GM18520 (cell line): Measurements from ENCODE around the gene BAIAP2L2.
"Not testable (repeated sequence)": the region's sequence is repeated elsewhere in the genome, so short reads cannot be mapped to it uniquely, and the experiment has no call there.

Experiments
- ATAC-seq: cut with Tn5 transposase; IDR thresholded peaks from one replicate; pipeline ENCODE4 v1.9.1; 2021; ENCODE audit not compliant: unreplicated experiment

Gene BAIAP2L2

GRCh38 chr22:38041760-38042487, 68.6 kb downstream of the BAIAP2L2 start:
- no peak for ATAC-seq

GRCh38 chr22:38040953-38041759, 69.3 kb downstream of the BAIAP2L2 start:
- no peak for ATAC-seq

- ATAC-seq = no peak
Observed at GRCh38 chr22:38038890-38039812, 71.3 kb downstream of the BAIAP2L2 start.

DNA sequence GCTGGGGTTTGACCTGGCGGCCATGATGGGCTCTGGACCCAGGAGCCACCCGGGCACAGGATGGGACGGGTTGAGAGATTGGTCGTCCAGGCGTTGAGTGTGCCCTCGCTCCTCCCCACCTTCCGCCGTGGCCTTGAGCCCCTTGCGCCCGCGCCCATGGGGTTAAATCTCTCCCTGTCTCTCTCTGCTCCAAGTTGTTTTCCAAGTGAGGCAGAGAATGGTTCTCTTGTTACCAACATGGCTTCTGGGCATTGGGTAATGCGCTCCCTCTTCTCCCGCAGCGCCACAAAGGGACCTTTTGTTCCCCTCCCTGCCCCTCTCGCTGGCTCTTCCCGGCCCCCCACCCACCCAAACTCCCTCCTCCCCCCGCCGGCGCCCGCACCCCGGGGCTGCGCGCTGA, 72.1 kb downstream of the BAIAP2L2 start:
- ATAC-seq = no peak

DNA sequence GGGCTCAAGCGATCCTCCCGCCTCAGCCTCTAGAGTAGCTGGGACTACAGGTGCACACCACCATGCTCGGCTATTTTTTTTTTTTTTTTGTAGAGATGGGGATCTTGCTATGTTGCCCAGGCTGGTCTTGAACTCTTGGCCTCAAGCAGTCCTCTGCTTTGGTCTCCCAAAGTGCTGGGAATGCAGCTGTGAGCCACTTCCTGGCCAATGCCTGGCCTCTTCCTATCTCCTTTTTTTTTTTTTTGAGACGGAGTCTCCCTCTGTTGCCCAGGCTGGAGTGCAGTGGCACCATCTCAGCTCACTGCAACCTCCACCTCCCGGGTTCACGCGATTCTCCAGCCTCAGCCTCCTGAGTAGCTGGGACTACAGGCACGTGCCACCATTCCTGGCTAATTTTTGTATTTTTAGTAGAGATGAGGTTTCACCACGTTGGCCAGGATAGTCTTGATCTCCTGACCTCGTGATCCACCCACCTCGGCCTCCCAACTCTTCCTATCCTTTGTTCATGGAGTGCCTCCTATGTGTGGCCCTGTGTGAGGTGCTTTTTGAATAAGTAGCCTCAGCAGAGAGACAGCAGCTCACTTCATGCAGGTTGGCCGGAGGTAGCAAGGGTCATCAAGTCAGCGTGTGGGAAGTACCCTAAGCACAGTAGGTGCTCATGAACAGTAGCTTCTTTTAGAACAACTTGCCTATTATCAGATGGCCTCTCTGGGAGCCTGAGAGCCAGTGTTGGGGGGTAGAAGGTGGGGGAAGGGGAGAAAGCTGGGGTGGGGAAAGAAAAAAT, 72.9 kb downstream of the BAIAP2L2 start:
- not testable (repeated sequence) for ATAC-seq

GRCh38 chr22:38036392-38037062, 74.0 kb downstream of the BAIAP2L2 start:
- no peak for ATAC-seq

DNA sequence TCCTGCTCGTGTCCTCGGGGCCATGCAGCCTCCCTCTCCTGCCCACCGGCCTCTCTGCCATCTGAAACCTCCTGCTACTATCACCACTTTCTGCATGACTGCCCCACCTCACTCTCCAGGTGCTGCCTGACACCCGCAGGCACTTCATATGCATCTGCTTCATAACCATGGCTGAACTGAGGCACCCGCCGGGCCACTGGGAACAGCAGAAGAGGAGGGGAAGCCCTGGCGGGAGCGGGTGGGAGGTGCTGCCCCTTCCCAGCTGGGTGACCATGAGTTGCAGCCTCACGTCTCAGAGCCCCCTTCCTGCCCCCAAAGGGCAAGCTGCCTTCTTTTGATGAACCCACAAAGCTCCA, 75.0 kb downstream of the BAIAP2L2 start:
- no peak for ATAC-seq
